H1 (cell line): Measurements from ENCODE around the gene APOL4. TPM values are rescaled to one million over a fixed set of nuclear protein-coding genes. Genes with fewer than 3 reads are reported as not detected.

Experiments used
- CTCF ChIA-PET: fragments of 300-600 bp; sonication (Branson Sonifier 250); formaldehyde crosslinking; loops from one replicate; lab custom pipeline; 2021; ENCODE audit not compliant: partially characterized antibody; lab: Charles Lee
- POLR2A ChIA-PET: fragments of 300-600 bp; sonication (Branson Sonifier 250); formaldehyde crosslinking; loops from one replicate; lab custom pipeline; 2021; ENCODE audit warnings: inconsistent platforms; ENCODE audit not compliant: partially characterized antibody; lab: Charles Lee
- DNase-seq, 2 experiments: peaks; one replicate each; pipeline versions ENCODE4 v3.0.0 to v3.0.0-alpha.2; 2010 to 2022; ENCODE audit warnings: low spot score in 2 of 2, low read depth in 1 of 2, mixed read lengths in 1 of 2
- FAIRE-seq: peaks from 2 replicates; lab custom pipeline; 2011; peaks lifted over from hg19 to GRCh38; lab: Jason Lieb, UNC
- H2AFZ ChIP-seq: 2 replicates; pipeline ENCODE4 v1.8.1; 2012; ENCODE audit warnings: low read length, inconsistent platforms
- H2AK5ac ChIP-seq: 2 replicates; pipeline ENCODE4 v1.6.1; 2013; ENCODE audit warnings: low read depth, low read length
- H2BK120ac ChIP-seq: replicated peaks from 2 replicates; pipeline ENCODE3; 2013; ENCODE audit warnings: low read depth, low read length, inconsistent platforms
- H2BK12ac ChIP-seq: 2 replicates; pipeline ENCODE4 v1.6.1; 2013; ENCODE audit warnings: low read depth, low read length
- H2BK15ac ChIP-seq: 2 replicates; pipeline ENCODE4 v1.6.1; 2013; ENCODE audit warnings: low read length
- H2BK20ac ChIP-seq: 2 replicates; pipeline ENCODE4 v1.6.1; 2013; ENCODE audit warnings: low read length
- H2BK5ac ChIP-seq: 2 replicates; pipeline ENCODE4 v1.6.1; 2013; ENCODE audit warnings: low read depth, low read length
- H3K14ac ChIP-seq: 2 replicates; pipeline ENCODE4 v1.6.1; 2013; ENCODE audit warnings: inconsistent platforms; ENCODE audit not compliant: insufficient read length
- H3K18ac ChIP-seq: 2 replicates; pipeline ENCODE4 v1.6.1; 2013; ENCODE audit warnings: low read length; ENCODE audit errors: extremely low read depth
- H3K23ac ChIP-seq: 2 replicates; pipeline ENCODE4 v1.6.1; 2013; ENCODE audit warnings: inconsistent platforms; ENCODE audit not compliant: insufficient read length
- H3K23me2 ChIP-seq: 2 replicates; pipeline ENCODE4 v1.6.1; 2013; ENCODE audit warnings: low read depth, low read length
- H3K27ac ChIP-seq: 2 replicates; pipeline ENCODE4 v1.6.1; 2011; ENCODE audit warnings: low read depth, low read length, inconsistent platforms
- H3K27me3 ChIP-seq, 4 experiments: replicated peaks in 1 of 4; 1 replicate in 1 of 4; 2 replicates in 3 of 4; pipeline versions ENCODE4 v1.6.1 to v1.8.1; 2011 to 2013; ENCODE audit warnings: low read length in 3 of 4, mild to moderate bottlenecking in 3 of 4, inconsistent platforms in 2 of 4, mixed read lengths in 2 of 4, moderate library complexity in 1 of 4; ENCODE audit not compliant: control insufficient read depth in 3 of 4, insufficient read depth in 3 of 4; ENCODE audit errors: extremely low read depth in 1 of 4
- H3K36me3 ChIP-seq, 4 experiments: 2 replicates each; pipeline versions ENCODE4 v1.6.1 to v1.8.1; 2011 to 2013; ENCODE audit warnings: mild to moderate bottlenecking in 4 of 4, low read length in 3 of 4, moderate library complexity in 2 of 4, control low read depth in 1 of 4, inconsistent platforms in 1 of 4; ENCODE audit not compliant: insufficient read depth in 4 of 4, control insufficient read depth in 2 of 4
- H3K4ac ChIP-seq: replicated peaks from 2 replicates; pipeline ENCODE3; 2013; ENCODE audit warnings: low read length, low read depth, mixed read lengths, inconsistent platforms; ENCODE audit not compliant: insufficient read length
- H3K4me1 ChIP-seq, 4 experiments: replicated peaks in 1 of 4; 1 replicate in 1 of 4; 2 replicates in 3 of 4; pipeline versions ENCODE4 v1.6.1 to v1.8.1; 2011 to 2013; ENCODE audit warnings: low read length in 3 of 4, inconsistent platforms in 2 of 4, mixed read lengths in 1 of 4; ENCODE audit not compliant: insufficient read depth in 4 of 4, control insufficient read depth in 3 of 4
- H3K4me2 ChIP-seq, 2 experiments: 2 replicates each; pipeline versions ENCODE4 v1.6.1 to v1.8.1; 2011 to 2013; ENCODE audit warnings: low read depth in 2 of 2, low read length in 2 of 2, control low read depth in 1 of 2, inconsistent platforms in 1 of 2, mild to moderate bottlenecking in 1 of 2; ENCODE audit not compliant: insufficient read depth in 1 of 2
- H3K4me3 ChIP-seq, 4 experiments: fragments of 200-600, 300-600 bp in 1 of 4; sonication (generic), shearing (Covaris generic), sonication (Bioruptor Twin) in 1 of 4; 2 replicates each; pipeline versions ENCODE4 v1.5.1 to v1.8.1; 2011 to 2016; ENCODE audit warnings: low read length in 4 of 4, low read depth in 3 of 4, control low read depth in 2 of 4, inconsistent platforms in 2 of 4, mild to moderate bottlenecking in 2 of 4, mixed read lengths in 1 of 4, moderate library complexity in 1 of 4; ENCODE audit not compliant: insufficient read depth in 2 of 4; ENCODE audit errors: extremely low read depth in 1 of 4
- H3K56ac ChIP-seq: replicated peaks from 2 replicates; pipeline ENCODE3; 2013; ENCODE audit warnings: low read depth, mild to moderate bottlenecking, mixed read lengths, low read length, inconsistent platforms; ENCODE audit not compliant: insufficient read length
- H3K79me1 ChIP-seq: 2 replicates; pipeline ENCODE4 v1.6.1; 2013; ENCODE audit warnings: low read depth, low read length, control low read depth
- H3K79me2 ChIP-seq, 2 experiments: 2 replicates each; pipeline versions ENCODE4 v1.6.1 to v1.8.1; 2012 to 2013; ENCODE audit warnings: low read length in 2 of 2, mild to moderate bottlenecking in 2 of 2, inconsistent platforms in 1 of 2; ENCODE audit not compliant: insufficient read depth in 2 of 2, control insufficient read depth in 1 of 2
- H3K9ac ChIP-seq, 4 experiments: replicated peaks in 1 of 4; 1 replicate in 1 of 4; 2 replicates in 3 of 4; pipeline versions ENCODE4 v1.6.1 to v1.8.1; 2011 to 2013; ENCODE audit warnings: low read depth in 3 of 4, low read length in 3 of 4, control low read depth in 2 of 4, mild to moderate bottlenecking in 2 of 4, moderate library complexity in 2 of 4, inconsistent platforms in 1 of 4; ENCODE audit errors: extremely low read depth in 1 of 4
- H3K9me3 ChIP-seq, 2 experiments: 2 replicates each; pipeline versions ENCODE4 v1.6.1 to v1.8.1; 2012 to 2013; ENCODE audit warnings: mild to moderate bottlenecking in 2 of 2, moderate library complexity in 2 of 2, control low read depth in 1 of 2, inconsistent platforms in 1 of 2, low read depth in 1 of 2, low read length in 1 of 2, mixed read lengths in 1 of 2; ENCODE audit not compliant: insufficient read depth in 2 of 2
- H4K20me1 ChIP-seq, 2 experiments: replicated peaks in 1 of 2; 2 replicates each; pipeline versions ENCODE3 to v1.8.1; 2011 to 2013; ENCODE audit warnings: inconsistent platforms in 2 of 2, low read length in 2 of 2, mild to moderate bottlenecking in 1 of 2; ENCODE audit not compliant: insufficient read depth in 2 of 2, control insufficient read depth in 1 of 2
- H4K5ac ChIP-seq: 2 replicates; pipeline ENCODE4 v1.6.1; 2013; ENCODE audit warnings: low read length, low read depth, mixed read lengths, inconsistent platforms; ENCODE audit not compliant: insufficient read length
- H4K8ac ChIP-seq: 2 replicates; pipeline ENCODE4 v1.8.0; 2013; ENCODE audit warnings: mild to moderate bottlenecking, moderate library complexity, low read length, inconsistent platforms; ENCODE audit not compliant: insufficient read depth; ENCODE audit errors: extremely low read depth
- H4K91ac ChIP-seq: replicated peaks from 2 replicates; pipeline ENCODE3; 2013; ENCODE audit warnings: low read length, mixed read lengths, inconsistent platforms; ENCODE audit not compliant: insufficient read length
- BACH1 ChIP-seq: IDR thresholded peaks from 2 replicates; pipeline ENCODE4 v1.6.1; 2012; ENCODE audit warnings: low read length, improper control_type of control experiment
- CEBPB ChIP-seq: IDR thresholded peaks from 2 replicates; pipeline ENCODE4 v1.6.1; 2012; ENCODE audit warnings: low read depth, low read length
- CTCF ChIP-seq, 3 experiments: IDR thresholded peaks; 1 replicate in 2 of 3; 2 replicates in 1 of 3; pipeline versions ENCODE4 v1.5.1 to v1.6.1; 2011; ENCODE audit warnings: low read length in 3 of 3, mild to moderate bottlenecking in 3 of 3, inconsistent platforms in 2 of 3, low read depth in 1 of 3, moderate library complexity in 1 of 3; ENCODE audit not compliant: insufficient read depth in 1 of 3; ENCODE audit errors: control extremely low read depth in 1 of 3
- EGR1 ChIP-seq: IDR thresholded peaks from 2 replicates; pipeline ENCODE4 v1.6.1; 2011; ENCODE audit warnings: low read depth, low read length, borderline replicate concordance
- HDAC2 ChIP-seq, 2 experiments: fragments of 300-600 bp in 1 of 2; sonication (generic) in 1 of 2; IDR thresholded peaks; 2 replicates each; pipeline ENCODE4 v1.6.1; 2011 to 2012; ENCODE audit warnings: low read depth in 2 of 2, low read length in 2 of 2, mild to moderate bottlenecking in 2 of 2, moderate library complexity in 2 of 2, borderline replicate concordance in 1 of 2, inconsistent platforms in 1 of 2
- JUN ChIP-seq: IDR thresholded peaks from 2 replicates; pipeline ENCODE4 v1.6.1; 2011; ENCODE audit warnings: low read depth, mild to moderate bottlenecking, improper control_type of control experiment, low read length
- POLR2A ChIP-seq, 2 experiments: IDR thresholded peaks; 1 replicate in 1 of 2; 2 replicates in 1 of 2; pipeline ENCODE4 v1.6.1; 2011; ENCODE audit warnings: low read depth in 2 of 2, low read length in 2 of 2, mild to moderate bottlenecking in 2 of 2; ENCODE audit errors: control extremely low read depth in 1 of 2
- POU5F1 ChIP-seq: IDR thresholded peaks from 2 replicates; pipeline ENCODE4 v1.6.1; 2011; ENCODE audit warnings: low read depth, mild to moderate bottlenecking, low read length, moderate library complexity
- RAD21 ChIP-seq, 2 experiments: IDR thresholded peaks in 1 of 2; conservative IDR thresholded peaks in 1 of 2; 2 replicates each; pipeline ENCODE4 v1.6.1; 2011; ENCODE audit warnings: low read depth in 2 of 2, low read length in 2 of 2, improper control_type of control experiment in 1 of 2, inconsistent platforms in 1 of 2, mild to moderate bottlenecking in 1 of 2, moderate library complexity in 1 of 2
- WGBS, 2 experiments: shearing (Covaris generic) in 1 of 2; methylation state at CpG; one replicate each; pipeline versions ENCODE4 v1.1.6 to v1.1.7; 2013 to 2015; ENCODE audit warnings: low lambda C conversion rate in 2 of 2, mixed read lengths in 2 of 2, inconsistent platforms in 1 of 2, low coverage in 1 of 2, missing lambda C conversion rate in 1 of 2; ENCODE audit not compliant: insufficient replicate concordance in 2 of 2, insufficient coverage in 1 of 2, insufficient read length in 1 of 2; ENCODE audit errors: extremely low coverage in 1 of 2, missing lambda C conversion rate in 1 of 2; 5-methylcytosine and 5-hydroxymethylcytosine counted together
- polyA plus RNA-seq, 7 experiments: library from polyadenylated mRNA; depleted of rRNA in 3 of 7; stranded (reverse) in 5 of 7; unstranded in 2 of 7; fragments of >200 nt in 5 of 7; fragments of 200-250 nt in 2 of 7; gene quantifications; 1 replicate in 5 of 7; 2 replicates in 1 of 7; 4 replicates in 1 of 7; pipeline versions ENCODE4 v1.2.1 to v1.2.3, GENCODE V29; 2011 to 2013; ENCODE audit warnings: missing spikeins in 2 of 7, mixed read lengths in 2 of 7
- total RNA-seq: library from RNA; stranded (reverse); fragmentation: NEBNext Ultra II Directional; extraction: Animal tissue kit (Norgen Biotek cat#: 25700); gene quantifications from 2 replicates; pipeline ENCODE4 v1.2.1, GENCODE V29; 2021

Gene APOL4
- total and polyA plus RNA-seq, 2 of the 8 experiments (the other 6 are each of a cell fraction or from before 2014, with no cell fraction given): 0.02 TPM; not detected in 1

GRCh38 chr22:36194971-36195370 lies 6.6 kb downstream of the APOL4 start:
- Histone ChIP-seq H2BK20ac (no peak overlapping the region), H4K20me1 (no peaks in the 10 kb centered on the region), H3K23me2 (no peaks in the 10 kb centered on the region), H2BK12ac (no peak overlapping the region), H3K27ac (no peak overlapping the region), H2AFZ (no peak overlapping the region), H2BK15ac (no peak overlapping the region), H3K18ac (no peak overlapping the region), H3K14ac (no peak overlapping the region), H3K56ac (no peak overlapping the region), H3K9me3 (peaks cover 4% of the 10 kb centered on the region in 2 experiments; a peak in 2 of 4 replicates), H3K4me1 (peaks cover 0 to 11% (median 9%) of the 10 kb centered on the region in 4 experiments; a peak in 6 of 7 replicates), H3K27me3 (no peaks in the 10 kb centered on the region), H3K79me2 (no peaks in the 10 kb centered on the region), H3K36me3 (no peaks in the 10 kb centered on the region), H4K5ac (no peak overlapping the region), H2AK5ac (no peak overlapping the region), H3K4me3 (no peak overlapping the region), H3K9ac (no peak overlapping the region), H3K79me1 (no peaks in the 10 kb centered on the region), H4K8ac (no peak overlapping the region), H4K91ac (no peak overlapping the region), H2BK120ac (no peak overlapping the region), H3K4me2 (no peak overlapping the region), H3K23ac (no peak overlapping the region), H3K4ac (no peak overlapping the region), H2BK5ac (no peak overlapping the region)
- ChIA-PET CTCF (interaction anchor here (0.9 to 4.1 kb wide), 21 partner anchors 9 to 310 kb away, joined by 3 to 14 read pairs (median 6); partner anchors contain the start of gene APOL2), POLR2A (interaction anchor here (0.7 kb wide), 1 partner anchor 60 kb away, joined by 3 read pairs; no protein-coding TSS in a partner anchor)
- DNase-seq (peak; percentile 36 to 66), FAIRE-seq (peak; percentile 99)
- TF ChIP-seq POU5F1 (no peak), BACH1 (no peak), EGR1 (no peak), CTCF (IDR thresholded peaks at IDR 0.05; ENCODE audit: control extremely low read depth in 1 of 3, insufficient read depth in 1 of 3, low read depth in 1 of 3, low read length in 3 of 3) (peak; percentile 36 to 82 (median 81)), POLR2A (IDR thresholded peaks at IDR 0.05; ENCODE audit: control extremely low read depth in 1 of 2, low read depth in 2 of 2, low read length in 2 of 2) (no peak), HDAC2 (IDR thresholded peaks at IDR 0.05; ENCODE audit: borderline replicate concordance in 1 of 2, low read depth in 2 of 2, low read length in 2 of 2) (no peak), RAD21 (IDR thresholded peaks at IDR 0.05 in 1 of 2, conservative IDR thresholded peaks at IDR 0.05 in 1 of 2; ENCODE audit: low read depth in 2 of 2, low read length in 2 of 2) (peak; percentile 78 to 83), JUN (no peak), CEBPB (no peak)
- 52% methylated on average over 5 of the region's 5 CpGs; no CpG with 5 or more reads in 1 of the 2 experiments for WGBS, 2 experiments
